Esophagus muscularis mucosa (tissue), 4 donors: ENCODE data around the gene KRTAP4-7.
"Not testable (repeated sequence)": the region's sequence is repeated elsewhere in the genome, so short reads cannot be mapped to it uniquely, and the experiment has no call there.

Source experiments
- EP300 ChIP-seq: sonication (generic); formaldehyde crosslinking; IDR thresholded peaks from one replicate; pipeline ENCODE4 v1.6.1; 2017; ENCODE audit warnings: antibody characterized with exemption
- POLR2A ChIP-seq: fragments of 450-650 bp; IDR thresholded peaks from one replicate; pipeline ENCODE4 v1.6.1; 2017; ENCODE audit warnings: antibody characterized with exemption, moderate library complexity, mild to moderate bottlenecking, low read depth
- TF ChIP-seq, protein P1 (sequence below), 3 experiments: fragments of 200-600 bp in 2 of 3; fragments of 450-650 bp in 1 of 3; sonication (generic) in 2 of 3; IDR thresholded peaks; one replicate each; pipeline ENCODE4 v1.5.1; 2017 to 2019; ENCODE audit warnings: antibody characterized with exemption in 3 of 3, mild to moderate bottlenecking in 2 of 3, moderate library complexity in 1 of 3

GRCh38 chr17:41123292-41123990, 39.5 kb downstream of the KRTAP4-7 start:
- TF ChIP-seq, protein P1, sequence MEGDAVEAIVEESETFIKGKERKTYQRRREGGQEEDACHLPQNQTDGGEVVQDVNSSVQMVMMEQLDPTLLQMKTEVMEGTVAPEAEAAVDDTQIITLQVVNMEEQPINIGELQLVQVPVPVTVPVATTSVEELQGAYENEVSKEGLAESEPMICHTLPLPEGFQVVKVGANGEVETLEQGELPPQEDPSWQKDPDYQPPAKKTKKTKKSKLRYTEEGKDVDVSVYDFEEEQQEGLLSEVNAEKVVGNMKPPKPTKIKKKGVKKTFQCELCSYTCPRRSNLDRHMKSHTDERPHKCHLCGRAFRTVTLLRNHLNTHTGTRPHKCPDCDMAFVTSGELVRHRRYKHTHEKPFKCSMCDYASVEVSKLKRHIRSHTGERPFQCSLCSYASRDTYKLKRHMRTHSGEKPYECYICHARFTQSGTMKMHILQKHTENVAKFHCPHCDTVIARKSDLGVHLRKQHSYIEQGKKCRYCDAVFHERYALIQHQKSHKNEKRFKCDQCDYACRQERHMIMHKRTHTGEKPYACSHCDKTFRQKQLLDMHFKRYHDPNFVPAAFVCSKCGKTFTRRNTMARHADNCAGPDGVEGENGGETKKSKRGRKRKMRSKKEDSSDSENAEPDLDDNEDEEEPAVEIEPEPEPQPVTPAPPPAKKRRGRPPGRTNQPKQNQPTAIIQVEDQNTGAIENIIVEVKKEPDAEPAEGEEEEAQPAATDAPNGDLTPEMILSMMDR (IDR thresholded peaks at IDR 0.05) = not testable (repeated sequence)
- TF ChIP-seq POLR2A, EP300: not testable (repeated sequence)
